Keratinocyte (primary cell): ENCODE results near the gene PTPA. TPM values are rescaled to one million over a fixed set of nuclear protein-coding genes. Genes with fewer than 3 reads are reported as not detected.
"Not testable (repeated sequence)": the region's sequence is repeated elsewhere in the genome, so short reads cannot be mapped to it uniquely, and the experiment has no call there.

Experiments used
- DNase-seq: peaks from one replicate; pipeline ENCODE4 v3.0.0-alpha.2; 2011; ENCODE audit warnings: low read depth, missing footprints, low spot score
- FAIRE-seq: peaks from 2 replicates; lab custom pipeline; 2011; peaks lifted over from hg19 to GRCh38; lab: Jason Lieb, UNC
- H2AFZ ChIP-seq: 2 replicates; pipeline ENCODE4 v1.6.0; 2012; ENCODE audit warnings: low read length, control low read depth, inconsistent platforms; ENCODE audit not compliant: control insufficient read depth
- H3K27ac ChIP-seq: 2 replicates; pipeline ENCODE4 v1.5.1; 2011; ENCODE audit warnings: low read length; ENCODE audit not compliant: control insufficient read depth, insufficient read depth
- H3K27me3 ChIP-seq: 3 replicates; pipeline ENCODE4 v1.6.0; 2011; ENCODE audit warnings: low read length; ENCODE audit not compliant: control insufficient read depth, insufficient read depth; ENCODE audit errors: extremely low read depth
- H3K36me3 ChIP-seq, 2 experiments: 2 replicates in 1 of 2; 3 replicates in 1 of 2; pipeline ENCODE4 v1.5.1; 2011; ENCODE audit warnings: low read length in 2 of 2, mild to moderate bottlenecking in 1 of 2; ENCODE audit not compliant: control insufficient read depth in 2 of 2, insufficient read depth in 2 of 2; ENCODE audit errors: extremely low read depth in 1 of 2
- H3K4me1 ChIP-seq: 3 replicates; pipeline ENCODE4 v1.5.1; 2011; ENCODE audit warnings: low read length; ENCODE audit not compliant: control insufficient read depth, insufficient read depth; ENCODE audit errors: extremely low read depth
- H3K4me2 ChIP-seq: 3 replicates; pipeline ENCODE4 v1.6.0; 2011; ENCODE audit warnings: low read depth, low read length; ENCODE audit not compliant: control insufficient read depth, insufficient read depth; ENCODE audit errors: extremely low read depth
- H3K4me3 ChIP-seq, 3 experiments: fragments of 200-600 bp in 1 of 3; sonication (generic) in 1 of 3; 2 replicates in 2 of 3; 3 replicates in 1 of 3; pipeline ENCODE4 v1.5.1; 2011 to 2016; ENCODE audit warnings: low read length in 3 of 3, mild to moderate bottlenecking in 3 of 3, control low read depth in 2 of 3, inconsistent platforms in 1 of 3, low read depth in 1 of 3, mixed read lengths in 1 of 3, mixed run types in 1 of 3, moderate library complexity in 1 of 3; ENCODE audit not compliant: control insufficient read depth in 2 of 3, insufficient read depth in 2 of 3; ENCODE audit errors: extremely low read depth in 1 of 3
- H3K79me2 ChIP-seq: 2 replicates; pipeline ENCODE4 v1.6.0; 2012; ENCODE audit warnings: low read length; ENCODE audit not compliant: control insufficient read depth, insufficient read depth
- H3K9ac ChIP-seq: 3 replicates; pipeline ENCODE4 v1.6.0; 2011; ENCODE audit warnings: low read length; ENCODE audit not compliant: control insufficient read depth, insufficient read depth; ENCODE audit errors: extremely low read depth
- H3K9me1 ChIP-seq: 3 replicates; pipeline ENCODE4 v1.6.0; 2011; ENCODE audit warnings: low read length; ENCODE audit not compliant: control insufficient read depth, insufficient read depth; ENCODE audit errors: extremely low read depth
- H3K9me3 ChIP-seq: 2 replicates; pipeline ENCODE4 v1.5.1; 2012; ENCODE audit warnings: low read depth, low read length; ENCODE audit not compliant: control insufficient read depth
- H4K20me1 ChIP-seq: 3 replicates; pipeline ENCODE4 v1.6.0; 2011; ENCODE audit warnings: low read length; ENCODE audit not compliant: control insufficient read depth, insufficient read depth; ENCODE audit errors: extremely low read depth
- CTCF ChIP-seq, 3 experiments: IDR thresholded peaks in 1 of 3; conservative IDR thresholded peaks in 1 of 3; optimal IDR thresholded peaks in 1 of 3; 2 replicates in 2 of 3; 3 replicates in 1 of 3; pipeline versions ENCODE3 to v1.5.1; 2011; ENCODE audit warnings: low read length in 3 of 3, mild to moderate bottlenecking in 3 of 3, moderate library complexity in 2 of 3, control low read depth in 1 of 3, inconsistent platforms in 1 of 3; ENCODE audit not compliant: insufficient read depth in 2 of 3; ENCODE audit errors: extremely low read depth in 1 of 3
- EZH2 ChIP-seq: IDR thresholded peaks from one replicate; pipeline ENCODE4 v1.6.1; 2012; ENCODE audit warnings: inconsistent platforms, mild to moderate bottlenecking, low read length, moderate library complexity
- dilution Hi-C: fragments of 300-500 bp; cut with MboI; formaldehyde crosslinking; loops from one replicate; pipeline ENCODE4 v1.7.0; 2020; ENCODE audit warnings: low sequenced_read_pairs; ENCODE audit not compliant: extremely low pct_ligation_motif_present
- polyA plus RNA-seq, 5 experiments: library from polyadenylated mRNA; depleted of rRNA in 3 of 5; stranded (reverse) in 3 of 5; stranded (forward) in 1 of 5; unstranded in 1 of 5; fragments of >200 nt; gene quantifications; 1 replicate in 1 of 5; 2 replicates in 3 of 5; 3 replicates in 1 of 5; pipeline versions ENCODE4 v1.2.1 to v1.2.3, GENCODE V29; 2011 to 2012; ENCODE audit warnings: missing spikeins in 2 of 5, low read depth in 1 of 5, low replicate concordance in 1 of 5

The PTPA gene
- polyA plus RNA-seq, 1 donor (not counting 4 experiments of a cell fraction or from before 2014, with no cell fraction given), result 98.0 TPM

- peaks cover 4% of the 10 kb centered on the region for H3K4me1 ChIP-seq
- no peak for DNase-seq
- H2AFZ ChIP-seq, result no peak overlapping the region
- no peak overlapping the region for H3K4me3 ChIP-seq
- no peak overlapping the region for H3K4me2 ChIP-seq
- no peaks in the 10 kb centered on the region for H3K36me3 ChIP-seq
- no peak for FAIRE-seq
- H3K9me1 ChIP-seq, result no peaks in the 10 kb centered on the region
- no peaks in the 10 kb centered on the region for H3K27me3 ChIP-seq
- no peak for TF ChIP-seq EZH2
- no peak for TF ChIP-seq CTCF (optimal IDR thresholded peaks at IDR 0.05 in 1 of 3, IDR thresholded peaks at IDR 0.05 in 1 of 3, conservative IDR thresholded peaks at IDR 0.05 in 1 of 3; ENCODE audit: extremely low read depth in 1 of 3, insufficient read depth in 2 of 3, low read length in 3 of 3)
- no peak overlapping the region for H3K27ac ChIP-seq
- H4K20me1 ChIP-seq, result no peaks in the 10 kb centered on the region
- no peaks in the 10 kb centered on the region for H3K79me2 ChIP-seq
- dilution Hi-C loops, result no loop called here
- no peak overlapping the region for H3K9ac ChIP-seq
- no peaks in the 10 kb centered on the region for H3K9me3 ChIP-seq
Measured at GRCh38 chr9:129187042-129187441, 75.8 kb downstream of the PTPA start.

GRCh38 chr9:129189971-129190370, 78.8 kb downstream of the PTPA start:
- DNase-seq, H3K4me1 ChIP-seq, H3K4me2 ChIP-seq, H4K20me1 ChIP-seq, H2AFZ ChIP-seq, H3K27me3 ChIP-seq, dilution Hi-C loops, H3K9ac ChIP-seq, H3K36me3 ChIP-seq, H3K9me3 ChIP-seq, FAIRE-seq, H3K9me1 ChIP-seq, H3K4me3 ChIP-seq, H3K27ac ChIP-seq, H3K79me2 ChIP-seq: not testable (repeated sequence)

GRCh38 chr9:129191234-129191633, 80.0 kb downstream of the PTPA start:
- Histone ChIP-seq H3K4me2 (no peak overlapping the region), H2AFZ (no peak overlapping the region), H3K4me1 (no peaks in the 10 kb centered on the region), H3K27ac (no peak overlapping the region), H3K27me3 (peaks cover 7% of the 10 kb centered on the region), H3K79me2 (no peaks in the 10 kb centered on the region), H3K9ac (no peak overlapping the region), H3K36me3 (no peaks in the 10 kb centered on the region), H3K4me3 (no peak overlapping the region), H4K20me1 (no peaks in the 10 kb centered on the region), H3K9me3 (no peaks in the 10 kb centered on the region), H3K9me1 (no peaks in the 10 kb centered on the region)
- no peak for TF ChIP-seq EZH2
- DNase-seq (no peak), FAIRE-seq (no peak)
- dilution Hi-C loops, result no loop called here
